Keratinocyte (primary cell): ENCODE results near the gene ATP1A2. TPM values are rescaled to one million over a fixed set of nuclear protein-coding genes. Genes with fewer than 3 reads are reported as not detected.

Experiments
- DNase-seq: peaks from one replicate; pipeline ENCODE4 v3.0.0-alpha.2; 2011; ENCODE audit warnings: low read depth, missing footprints, low spot score
- FAIRE-seq: peaks from 2 replicates; lab custom pipeline; 2011; peaks lifted over from hg19 to GRCh38; lab: Jason Lieb, UNC
- H2AFZ ChIP-seq: 2 replicates; pipeline ENCODE4 v1.6.0; 2012; ENCODE audit warnings: low read length, control low read depth, inconsistent platforms; ENCODE audit not compliant: control insufficient read depth
- H3K27ac ChIP-seq: 2 replicates; pipeline ENCODE4 v1.5.1; 2011; ENCODE audit warnings: low read length; ENCODE audit not compliant: control insufficient read depth, insufficient read depth
- H3K27me3 ChIP-seq: 3 replicates; pipeline ENCODE4 v1.6.0; 2011; ENCODE audit warnings: low read length; ENCODE audit not compliant: control insufficient read depth, insufficient read depth; ENCODE audit errors: extremely low read depth
- H3K36me3 ChIP-seq, 2 experiments: 2 replicates in 1 of 2; 3 replicates in 1 of 2; pipeline ENCODE4 v1.5.1; 2011; ENCODE audit warnings: low read length in 2 of 2, mild to moderate bottlenecking in 1 of 2; ENCODE audit not compliant: control insufficient read depth in 2 of 2, insufficient read depth in 2 of 2; ENCODE audit errors: extremely low read depth in 1 of 2
- H3K4me1 ChIP-seq: 3 replicates; pipeline ENCODE4 v1.5.1; 2011; ENCODE audit warnings: low read length; ENCODE audit not compliant: control insufficient read depth, insufficient read depth; ENCODE audit errors: extremely low read depth
- H3K4me2 ChIP-seq: 3 replicates; pipeline ENCODE4 v1.6.0; 2011; ENCODE audit warnings: low read depth, low read length; ENCODE audit not compliant: control insufficient read depth, insufficient read depth; ENCODE audit errors: extremely low read depth
- H3K4me3 ChIP-seq, 3 experiments: fragments of 200-600 bp in 1 of 3; sonication (generic) in 1 of 3; 2 replicates in 2 of 3; 3 replicates in 1 of 3; pipeline ENCODE4 v1.5.1; 2011 to 2016; ENCODE audit warnings: low read length in 3 of 3, mild to moderate bottlenecking in 3 of 3, control low read depth in 2 of 3, inconsistent platforms in 1 of 3, low read depth in 1 of 3, mixed read lengths in 1 of 3, mixed run types in 1 of 3, moderate library complexity in 1 of 3; ENCODE audit not compliant: control insufficient read depth in 2 of 3, insufficient read depth in 2 of 3; ENCODE audit errors: extremely low read depth in 1 of 3
- H3K79me2 ChIP-seq: 2 replicates; pipeline ENCODE4 v1.6.0; 2012; ENCODE audit warnings: low read length; ENCODE audit not compliant: control insufficient read depth, insufficient read depth
- H3K9ac ChIP-seq: 3 replicates; pipeline ENCODE4 v1.6.0; 2011; ENCODE audit warnings: low read length; ENCODE audit not compliant: control insufficient read depth, insufficient read depth; ENCODE audit errors: extremely low read depth
- H3K9me1 ChIP-seq: 3 replicates; pipeline ENCODE4 v1.6.0; 2011; ENCODE audit warnings: low read length; ENCODE audit not compliant: control insufficient read depth, insufficient read depth; ENCODE audit errors: extremely low read depth
- H3K9me3 ChIP-seq: 2 replicates; pipeline ENCODE4 v1.5.1; 2012; ENCODE audit warnings: low read depth, low read length; ENCODE audit not compliant: control insufficient read depth
- H4K20me1 ChIP-seq: 3 replicates; pipeline ENCODE4 v1.6.0; 2011; ENCODE audit warnings: low read length; ENCODE audit not compliant: control insufficient read depth, insufficient read depth; ENCODE audit errors: extremely low read depth
- EZH2 ChIP-seq: IDR thresholded peaks from one replicate; pipeline ENCODE4 v1.6.1; 2012; ENCODE audit warnings: inconsistent platforms, mild to moderate bottlenecking, low read length, moderate library complexity
- dilution Hi-C: fragments of 300-500 bp; cut with MboI; formaldehyde crosslinking; loops from one replicate; pipeline ENCODE4 v1.7.0; 2020; ENCODE audit warnings: low sequenced_read_pairs; ENCODE audit not compliant: extremely low pct_ligation_motif_present
- polyA plus RNA-seq, 5 experiments: library from polyadenylated mRNA; depleted of rRNA in 3 of 5; stranded (reverse) in 3 of 5; stranded (forward) in 1 of 5; unstranded in 1 of 5; fragments of >200 nt; gene quantifications; 1 replicate in 1 of 5; 2 replicates in 3 of 5; 3 replicates in 1 of 5; pipeline versions ENCODE4 v1.2.1 to v1.2.3, GENCODE V29; 2011 to 2012; ENCODE audit warnings: missing spikeins in 2 of 5, low read depth in 1 of 5, low replicate concordance in 1 of 5
- TF ChIP-seq, protein P1 (sequence below), 3 experiments: IDR thresholded peaks in 1 of 3; conservative IDR thresholded peaks in 1 of 3; optimal IDR thresholded peaks in 1 of 3; 2 replicates in 2 of 3; 3 replicates in 1 of 3; pipeline versions ENCODE3 to v1.5.1; 2011; ENCODE audit warnings: low read length in 3 of 3, mild to moderate bottlenecking in 3 of 3, moderate library complexity in 2 of 3, control low read depth in 1 of 3, inconsistent platforms in 1 of 3; ENCODE audit not compliant: insufficient read depth in 2 of 3; ENCODE audit errors: extremely low read depth in 1 of 3

Gene ATP1A2
- polyA plus RNA-seq, 1 donor (not counting 4 experiments of a cell fraction or from before 2014, with no cell fraction given), result not detected

DNA sequence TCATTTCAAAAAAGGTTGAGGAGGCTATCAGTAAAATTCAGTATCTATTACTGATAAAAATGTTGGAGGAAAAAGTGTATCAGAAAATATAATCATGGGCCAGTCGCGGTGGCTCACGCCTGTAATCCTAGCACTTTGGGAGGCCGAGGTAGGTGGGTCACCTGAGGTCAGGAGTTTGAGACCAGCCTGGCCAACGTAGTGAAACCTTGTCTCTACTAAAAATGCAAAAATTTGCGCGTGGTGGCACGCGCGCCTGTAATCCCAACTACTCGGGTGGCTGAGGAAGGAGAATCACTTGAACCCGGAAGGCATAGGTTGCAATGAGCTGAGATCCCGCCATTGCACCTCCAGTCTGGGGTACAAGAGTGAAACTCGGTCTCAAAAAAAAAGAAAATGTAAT is 30.5 kb downstream of the ATP1A2 start:
- Histone ChIP-seq H3K4me3 (no peak overlapping the region), H3K4me1 (peaks cover 3% of the 10 kb centered on the region), H4K20me1 (no peaks in the 10 kb centered on the region), H2AFZ (no peak overlapping the region), H3K9me3 (no peaks in the 10 kb centered on the region), H3K9me1 (no peaks in the 10 kb centered on the region), H3K27ac (no peak overlapping the region), H3K79me2 (no peaks in the 10 kb centered on the region), H3K36me3 (no peaks in the 10 kb centered on the region), H3K4me2 (no peak overlapping the region), H3K9ac (no peak overlapping the region), H3K27me3 (no peaks in the 10 kb centered on the region)
- TF ChIP-seq EZH2, result no peak
- TF ChIP-seq, protein P1, sequence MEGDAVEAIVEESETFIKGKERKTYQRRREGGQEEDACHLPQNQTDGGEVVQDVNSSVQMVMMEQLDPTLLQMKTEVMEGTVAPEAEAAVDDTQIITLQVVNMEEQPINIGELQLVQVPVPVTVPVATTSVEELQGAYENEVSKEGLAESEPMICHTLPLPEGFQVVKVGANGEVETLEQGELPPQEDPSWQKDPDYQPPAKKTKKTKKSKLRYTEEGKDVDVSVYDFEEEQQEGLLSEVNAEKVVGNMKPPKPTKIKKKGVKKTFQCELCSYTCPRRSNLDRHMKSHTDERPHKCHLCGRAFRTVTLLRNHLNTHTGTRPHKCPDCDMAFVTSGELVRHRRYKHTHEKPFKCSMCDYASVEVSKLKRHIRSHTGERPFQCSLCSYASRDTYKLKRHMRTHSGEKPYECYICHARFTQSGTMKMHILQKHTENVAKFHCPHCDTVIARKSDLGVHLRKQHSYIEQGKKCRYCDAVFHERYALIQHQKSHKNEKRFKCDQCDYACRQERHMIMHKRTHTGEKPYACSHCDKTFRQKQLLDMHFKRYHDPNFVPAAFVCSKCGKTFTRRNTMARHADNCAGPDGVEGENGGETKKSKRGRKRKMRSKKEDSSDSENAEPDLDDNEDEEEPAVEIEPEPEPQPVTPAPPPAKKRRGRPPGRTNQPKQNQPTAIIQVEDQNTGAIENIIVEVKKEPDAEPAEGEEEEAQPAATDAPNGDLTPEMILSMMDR (optimal IDR thresholded peaks at IDR 0.05 in 1 of 3, IDR thresholded peaks at IDR 0.05 in 1 of 3, conservative IDR thresholded peaks at IDR 0.05 in 1 of 3; ENCODE audit: extremely low read depth in 1 of 3, insufficient read depth in 2 of 3, low read length in 3 of 3), result no peak
- dilution Hi-C loops, result no loop called here
- DNase-seq (no peak), FAIRE-seq (no peak)

DNA sequence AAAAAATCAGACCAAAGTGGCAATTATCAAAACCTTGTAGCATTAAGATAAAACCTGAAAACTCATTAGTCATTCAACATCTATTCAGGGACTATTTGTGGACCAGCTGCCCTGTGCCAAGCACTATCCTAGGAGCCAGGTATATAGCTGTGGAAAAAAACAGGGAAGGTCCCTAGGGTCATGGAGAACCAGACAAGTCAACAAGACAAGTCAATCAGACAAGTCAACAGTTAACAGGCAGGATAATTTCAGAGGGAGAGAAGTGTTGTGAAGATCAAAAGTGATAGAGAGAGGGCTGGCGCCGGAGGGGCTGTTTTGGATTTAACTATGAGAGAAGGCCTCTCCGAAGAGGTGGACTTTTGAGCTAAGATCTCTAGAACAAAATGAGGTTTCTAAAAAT is 32.6 kb downstream of the ATP1A2 start:
- peaks cover 3% of the 10 kb centered on the region for H3K4me1 ChIP-seq
- no peak overlapping the region for H2AFZ ChIP-seq
- no peaks in the 10 kb centered on the region for H3K79me2 ChIP-seq
- no peak overlapping the region for H3K9ac ChIP-seq
- no peaks in the 10 kb centered on the region for H3K9me1 ChIP-seq
- FAIRE-seq (no peak), DNase-seq (no peak)
- H3K4me2 ChIP-seq, result no peak overlapping the region
- H4K20me1 ChIP-seq, result no peaks in the 10 kb centered on the region
- H3K27me3 ChIP-seq, result no peaks in the 10 kb centered on the region
- dilution Hi-C loops, result no loop called here
- H3K36me3 ChIP-seq, result no peaks in the 10 kb centered on the region
- H3K9me3 ChIP-seq, result no peaks in the 10 kb centered on the region
- no peak overlapping the region for H3K27ac ChIP-seq
- H3K4me3 ChIP-seq, result no peak overlapping the region
- no peak for TF ChIP-seq EZH2
- TF ChIP-seq, protein P1 (optimal IDR thresholded peaks at IDR 0.05 in 1 of 3, IDR thresholded peaks at IDR 0.05 in 1 of 3, conservative IDR thresholded peaks at IDR 0.05 in 1 of 3; ENCODE audit: extremely low read depth in 1 of 3, insufficient read depth in 2 of 3, low read length in 3 of 3), result no peak
